RWPE1 (cell line): ENCODE results near the gene HSF4.

Source experiments
- CTCF ChIA-PET: fragments of 350-600 bp; sonication (Branson Sonifier 250); formaldehyde crosslinking; extraction: SDS; loops from one replicate; lab custom pipeline; 2021; lab: Yijun Ruan, JAX
- POLR2A ChIA-PET: fragments of 400-600 bp; formaldehyde crosslinking; extraction: SDS; loops from one replicate; lab custom pipeline; 2020; ENCODE audit warnings: antibody characterized with exemption; ENCODE audit not compliant: low non-redundant PET; lab: Yijun Ruan, JAX
- DNase-seq: peaks from one replicate; pipeline ENCODE4 v3.0.0; 2012; ENCODE audit warnings: low spot score
- H3K27ac ChIP-seq: fragments of 450-650 bp; 2 replicates; pipeline ENCODE4 v1.5.1; 2017
- CTCF ChIP-seq: fragments of 450-650 bp; conservative IDR thresholded peaks from 2 replicates; pipeline ENCODE4 v1.5.1; 2017; ENCODE audit warnings: low read depth, mild to moderate bottlenecking

Gene HSF4

DNA sequence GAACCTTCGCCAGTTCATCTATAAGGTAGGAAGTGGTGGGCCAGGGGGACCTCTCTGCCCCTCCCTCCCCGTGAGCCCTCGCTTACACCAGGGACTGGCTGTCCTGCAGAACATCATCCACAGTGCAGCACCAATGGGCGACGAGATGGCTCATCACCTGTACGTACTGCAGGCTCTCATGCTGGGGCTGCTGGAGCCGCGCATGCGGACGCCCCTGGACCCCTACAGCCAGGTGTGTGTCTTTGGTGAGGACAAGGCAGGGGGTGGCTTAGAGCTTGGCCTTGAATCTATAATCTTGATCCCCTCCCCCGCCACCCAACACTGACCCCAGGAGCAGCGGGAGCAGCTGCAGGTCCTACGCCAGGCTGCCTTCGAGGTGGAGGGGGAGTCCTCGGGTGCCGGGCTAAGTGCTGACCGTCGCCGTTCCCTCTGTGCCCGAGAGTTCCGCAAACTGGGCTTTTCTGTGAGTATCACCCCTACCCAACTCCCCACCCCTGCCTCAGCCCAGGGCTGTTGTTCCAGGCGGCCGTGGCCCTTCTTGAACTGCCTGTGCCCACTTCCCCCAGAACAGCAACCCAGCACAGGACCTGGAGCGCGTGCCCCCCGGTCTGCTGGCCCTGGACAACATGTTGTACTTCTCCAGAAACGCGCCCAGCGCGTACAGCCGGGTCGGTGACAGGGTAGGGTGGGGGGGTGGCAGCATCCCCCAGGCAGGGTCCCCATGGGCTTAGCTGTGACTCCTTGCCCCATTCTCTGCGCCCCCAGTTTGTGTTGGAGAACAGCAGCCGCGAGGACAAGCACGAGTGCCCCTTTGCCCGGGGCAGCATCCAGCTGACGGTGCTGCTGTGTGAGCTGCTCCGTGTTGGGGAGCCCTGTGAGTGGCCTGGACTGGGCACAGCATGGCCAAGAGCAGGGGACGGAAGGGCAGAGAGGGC lies 37.1 kb downstream of the HSF4 start:
- CTCF ChIA-PET = no interaction called here
- TF ChIP-seq CTCF = no peak
- DNase-seq = no peak
- peak overlapping the region; percentile 28 for H3K27ac ChIP-seq
- POLR2A ChIA-PET = interaction anchor here (0.7 kb wide), 1 partner anchor 45 kb away, joined by 5 read pairs; no protein-coding TSS in a partner anchor

DNA sequence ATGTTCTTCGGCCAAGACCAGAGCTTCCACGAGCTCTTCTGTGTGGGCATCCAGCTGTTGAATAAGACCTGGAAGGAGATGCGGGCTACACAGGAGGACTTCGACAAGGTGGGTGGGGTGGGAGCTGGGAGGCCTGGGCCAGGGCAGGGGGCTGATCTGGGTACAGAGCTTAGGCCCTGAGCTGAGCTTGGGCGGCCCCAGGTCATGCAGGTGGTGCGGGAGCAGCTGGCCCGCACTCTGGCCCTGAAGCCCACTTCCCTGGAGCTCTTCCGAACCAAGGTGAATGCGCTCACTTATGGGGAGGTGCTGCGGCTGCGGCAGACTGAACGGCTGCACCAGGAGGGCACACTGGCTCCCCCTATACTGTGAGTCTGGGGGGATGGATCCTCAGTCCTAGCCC lies 37.9 kb downstream of the HSF4 start:
- ChIA-PET POLR2A (no interaction called here), CTCF (interaction anchor here (0.7 kb wide), 1 partner anchor 33 kb away, joined by 3 read pairs; no protein-coding TSS in a partner anchor)
- TF ChIP-seq CTCF = no peak
- peak overlapping the region; percentile 28 for H3K27ac ChIP-seq
- DNase-seq = no peak

GRCh38 chr16:67202956-67203493 lies 38.5 kb downstream of the HSF4 start:
- DNase-seq = no peak
- ChIA-PET CTCF (interaction anchor here (0.6 to 0.7 kb wide), 2 partner anchors 32 to 198 kb away, joined by 3 read pairs; no protein-coding TSS in a partner anchor), POLR2A (no interaction called here)
- no peak for TF ChIP-seq CTCF
- peak overlapping the region; percentile 87 for H3K27ac ChIP-seq

DNA sequence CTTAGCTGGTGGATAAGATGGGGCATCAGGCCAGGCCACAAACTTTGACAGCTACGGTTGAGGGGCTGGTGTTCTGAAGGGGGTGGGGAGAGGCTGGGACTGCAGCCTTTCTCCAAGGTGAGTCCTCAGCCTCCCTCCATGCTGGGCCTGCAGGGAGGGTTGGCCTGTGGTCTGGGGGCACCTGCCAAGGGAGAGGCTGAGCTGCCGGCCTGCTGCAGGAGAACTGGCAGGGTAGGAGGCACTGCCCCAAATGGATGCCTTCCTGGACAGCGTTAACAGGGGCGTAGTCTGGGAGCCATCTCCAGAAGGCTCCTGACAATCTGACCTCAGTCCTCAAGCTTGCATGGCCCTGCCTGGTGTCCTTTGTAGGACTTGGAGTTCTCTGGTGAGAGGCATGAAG lies 39.5 kb downstream of the HSF4 start:
- CTCF ChIA-PET = no interaction called here
- peak overlapping the region; percentile 87 for H3K27ac ChIP-seq
- DNase-seq = no peak
- POLR2A ChIA-PET = no interaction called here
- no peak for TF ChIP-seq CTCF

DNA sequence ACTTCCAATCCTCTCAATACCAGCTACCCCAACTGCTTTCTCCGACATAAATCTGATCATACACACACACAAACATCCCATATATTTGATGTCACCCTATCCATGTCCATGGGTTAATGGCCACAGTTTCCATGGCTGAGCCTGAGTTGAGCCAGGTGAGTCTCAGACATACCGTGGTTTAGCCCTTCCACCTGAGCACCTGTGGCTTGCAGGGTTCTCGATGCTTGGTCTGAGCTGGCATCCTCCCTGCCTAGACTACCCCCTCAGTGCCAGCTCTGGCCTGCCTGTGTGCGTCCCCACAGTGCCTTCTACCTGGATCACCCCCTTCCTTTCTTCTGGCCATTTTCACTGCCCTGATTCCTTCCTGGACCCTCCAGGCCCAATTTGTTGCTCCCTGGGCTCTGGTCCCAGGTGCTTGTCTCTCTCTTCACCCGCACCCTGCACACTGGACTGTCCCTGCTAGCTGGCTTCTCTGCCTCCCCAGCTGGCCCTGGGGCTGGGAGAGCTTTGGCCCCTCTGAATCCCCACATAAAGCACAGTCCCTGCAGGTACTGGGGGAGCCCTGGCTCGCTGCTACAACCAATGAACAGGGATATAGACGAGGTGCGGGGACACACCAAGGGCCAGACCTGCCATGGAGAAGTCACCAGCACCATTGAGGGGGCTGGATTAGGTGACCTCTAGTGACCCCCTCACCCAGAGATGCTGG lies 41.7 kb downstream of the HSF4 start:
- TF ChIP-seq CTCF = no peak
- CTCF ChIA-PET = interaction anchor here (0.7 to 3.7 kb wide), 3 partner anchors 7 to 259 kb away, joined by 3 to 20 read pairs (median 3); partner anchors contain the start of gene ELMO3
- H3K27ac ChIP-seq = peak overlapping the region; percentile 87
- no peak for DNase-seq
- POLR2A ChIA-PET = interaction anchor here (0.5 kb wide), 1 partner anchor 113 kb away, joined by 3 read pairs; no protein-coding TSS in a partner anchor

GRCh38 chr16:67206838-67207248 lies 42.3 kb downstream of the HSF4 start:
- POLR2A ChIA-PET = interaction anchor here (0.5 to 0.6 kb wide), 2 partner anchors 12 to 113 kb away, joined by 3 read pairs; no protein-coding TSS in a partner anchor
- peak overlapping the region; percentile 87 for H3K27ac ChIP-seq
- TF ChIP-seq CTCF = no peak
- CTCF ChIA-PET = interaction anchor here (0.7 to 3.7 kb wide), 3 partner anchors 8 to 21 kb away, joined by 3 to 20 read pairs (median 6); partner anchors contain the start of gene ELMO3
- DNase-seq = peak; percentile 50
